ENCODE results near the gene CPA4.

- no peak for TF ChIP-seq CTCF (IDR thresholded peaks at IDR 0.05)
- no peak for TF ChIP-seq ZFX (IDR thresholded peaks at IDR 0.05; ENCODE audit: borderline replicate concordance)
Measured at GRCh38 chr7:130338233-130338632, 45.3 kb downstream of the CPA4 start.

Data from 22Rv1 (cell line).